ENCODE measurements around the gene KRT38. TPM values are rescaled to one million over a fixed set of nuclear protein-coding genes. Genes with fewer than 3 reads are reported as not detected.

KRT38 gene
- total and polyA plus RNA-seq, 2 of the 8 experiments (the other 6 are each of a cell fraction or from before 2014, with no cell fraction given) = not detected

- TF ChIP-seq SIX5 (IDR thresholded peaks at IDR 0.05; ENCODE audit: low read depth, low read length) (no peak), E2F6 (IDR thresholded peaks at IDR 0.05) (no peak), ATF3 (IDR thresholded peaks at IDR 0.05; ENCODE audit: insufficient read depth, low read depth, low read length) (no peak), BRCA1 (IDR thresholded peaks at IDR 0.05; ENCODE audit: low read depth, low read length) (no peak), TAF1 (IDR thresholded peaks at IDR 0.05; ENCODE audit: low read depth, low read length) (no peak), CHD1 (IDR thresholded peaks at IDR 0.05; ENCODE audit: low read depth, low read length) (no peak), PHF8 (conservative IDR thresholded peaks at IDR 0.05; ENCODE audit: low read depth, low read length) (no peak)
Observed at GRCh38 chr17:41464173-41464572, 23.4 kb upstream of the KRT38 start (continued).

All from H1 (cell line).